Activated T-helper 2 cell treated with anti-CD3 and anti-CD28 coated beads, Interferon-gamma antibody, Interleukin-2, Interleukin-4, amounts not matched to agents 10 μg/mL and 5 μg/mL and 100 μg/mL, durations not matched to agents 14 hours and 24 hours and 36 hours (primary cell): ENCODE measurements around the gene ADGRL3. TPM values are rescaled to one million over a fixed set of nuclear protein-coding genes. Genes with fewer than 3 reads are reported as not detected.

Source experiments
- DNase-seq: peaks from one replicate; pipeline ENCODE4 v3.0.0; 2021; ENCODE audit warnings: low spot score
- H3K27ac Mint-ChIP-seq: one replicate; pipeline ENCODE4 v1.8.0; 2021; ENCODE audit warnings: mixed read lengths
- H3K27me3 Mint-ChIP-seq: one replicate; pipeline ENCODE4 v1.8.0; 2021; ENCODE audit warnings: low read depth, mixed read lengths
- H3K36me3 Mint-ChIP-seq: one replicate; pipeline ENCODE4 v1.8.0; 2021; ENCODE audit warnings: low read depth, mixed read lengths
- H3K4me1 Mint-ChIP-seq: one replicate; pipeline ENCODE4 v1.8.0; 2021; ENCODE audit warnings: low read depth, mixed read lengths
- H3K4me3 Mint-ChIP-seq: one replicate; pipeline ENCODE4 v1.8.0; 2021; ENCODE audit warnings: low read depth, mild to moderate bottlenecking, moderate library complexity, mixed read lengths
- H3K9me3 Mint-ChIP-seq: one replicate; pipeline ENCODE4 v1.8.0; 2021; ENCODE audit warnings: mixed read lengths
- intact Hi-C: fragments of 100-400 bp; cut with micrococcal nuclease; formaldehyde crosslinking; loops from one replicate; pipeline ENCODE4 v1.15.1; 2023
- total RNA-seq: library from RNA; stranded (reverse); gene quantifications from 2 replicates; pipeline ENCODE4 v1.2.3, GENCODE V29; 2022

The ADGRL3 gene
- not detected in 2 replicates for total RNA-seq

DNA sequence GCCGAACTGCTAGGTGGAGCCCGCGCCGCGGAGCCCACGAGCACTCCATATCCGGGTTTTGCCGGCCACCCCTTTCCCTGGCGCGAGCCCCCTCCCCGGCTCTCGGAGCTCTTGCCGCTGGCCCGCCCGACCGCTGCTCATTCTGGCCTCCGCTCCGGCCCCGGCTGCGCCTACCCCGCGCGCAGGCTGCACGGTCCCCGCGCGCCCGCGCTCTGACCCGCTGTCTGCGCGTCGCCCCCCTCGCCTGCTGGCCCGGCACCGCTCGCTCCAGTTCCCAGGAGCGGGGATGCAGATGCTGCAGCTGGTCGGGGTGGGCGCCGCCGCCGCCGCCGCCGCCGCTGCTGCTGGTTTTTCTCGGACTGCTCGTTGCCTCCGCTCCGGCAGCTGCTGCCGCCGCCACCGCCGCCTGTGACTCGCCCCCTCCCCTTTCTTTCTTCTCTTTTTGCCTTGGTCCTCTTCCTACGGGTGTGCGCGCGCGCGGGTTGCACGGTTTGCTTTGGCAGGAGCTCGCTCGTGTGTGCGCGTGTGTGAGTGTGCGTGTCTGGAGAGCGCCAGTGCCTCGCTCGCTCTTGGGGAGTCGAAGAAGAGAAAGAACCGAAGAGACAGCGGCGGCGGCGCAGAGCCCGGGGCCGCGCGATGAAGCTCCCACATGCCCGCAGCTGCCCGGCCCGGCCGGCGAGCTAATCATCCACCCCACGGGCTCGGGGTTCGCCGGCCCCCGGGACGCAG lies at the start of gene ADGRL3:
Gene ADGRL3 (plus strand): TSS at position 140 of the 729 bp plus-strand sequence.
- H3K27ac Mint-ChIP-seq = no peak within 1 kb of the TSS

DNA sequence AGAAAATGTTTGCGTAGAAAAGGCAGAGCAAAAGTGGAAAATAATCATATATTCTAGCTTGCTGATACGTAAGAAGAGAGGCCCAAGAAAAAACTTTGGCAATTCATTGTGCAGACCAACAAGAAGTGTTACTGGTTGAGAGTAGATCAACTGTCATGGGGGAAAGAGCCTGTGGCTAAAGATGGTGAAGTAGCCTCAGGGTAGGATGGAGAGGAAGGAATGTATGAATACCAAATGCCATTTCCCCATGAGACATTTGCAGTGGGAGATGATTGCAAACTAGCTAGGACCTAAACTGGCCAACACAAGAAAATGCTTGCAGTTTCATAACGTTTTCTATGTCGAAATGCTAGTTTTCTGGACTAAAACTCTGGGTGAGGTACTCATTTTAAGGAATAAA lies 47.7 kb upstream of the ADGRL3 start:
- DNase-seq = no peak
- H3K36me3 Mint-ChIP-seq = no peaks in the 10 kb centered on the region
- intact Hi-C loops = no loop called here
- H3K4me1 Mint-ChIP-seq = no peaks in the 10 kb centered on the region
- H3K27me3 Mint-ChIP-seq = no peaks in the 10 kb centered on the region
- H3K4me3 Mint-ChIP-seq = no peak overlapping the region
- H3K27ac Mint-ChIP-seq = no peak overlapping the region
- peaks cover 15% of the 10 kb centered on the region for H3K9me3 Mint-ChIP-seq

More for the DNA sequence above, at the start of gene ADGRL3:
- intact Hi-C loops = no loop called here
- H3K4me1 Mint-ChIP-seq = no peaks in the 10 kb centered on the region
- H3K9me3 Mint-ChIP-seq = no peaks in the 10 kb centered on the region
- no peaks in the 10 kb centered on the region for H3K36me3 Mint-ChIP-seq
- no peak within 1 kb of the TSS for H3K4me3 Mint-ChIP-seq
- peaks cover 43% of the 10 kb centered on the region for H3K27me3 Mint-ChIP-seq
- no peak for DNase-seq

DNA sequence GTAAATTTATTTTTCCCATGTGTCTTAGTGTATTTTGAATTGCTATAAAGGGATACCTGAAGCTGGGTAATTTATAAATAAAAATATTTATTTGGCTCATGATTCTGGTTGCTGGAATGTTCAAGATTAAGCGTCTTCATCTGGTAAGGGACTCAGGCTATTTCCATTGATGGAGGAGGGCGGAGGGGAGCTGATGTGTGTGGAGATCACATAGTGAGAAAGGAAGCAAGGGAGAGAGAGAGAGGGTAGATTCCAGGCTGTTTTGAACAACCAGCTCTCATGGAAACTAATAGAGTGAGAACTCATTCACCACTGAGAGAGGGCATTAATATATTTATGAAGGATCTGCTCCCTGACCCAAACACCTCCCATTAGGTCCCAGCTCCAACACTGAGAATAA lies 39.6 kb upstream of the ADGRL3 start:
- Mint-ChIP-seq H3K4me1 (no peaks in the 10 kb centered on the region), H3K4me3 (no peak overlapping the region), H3K36me3 (no peaks in the 10 kb centered on the region), H3K9me3 (peaks cover 8% of the 10 kb centered on the region), H3K27me3 (no peaks in the 10 kb centered on the region), H3K27ac (no peak overlapping the region)
- no peak for DNase-seq
- intact Hi-C loops = no loop called here

DNA sequence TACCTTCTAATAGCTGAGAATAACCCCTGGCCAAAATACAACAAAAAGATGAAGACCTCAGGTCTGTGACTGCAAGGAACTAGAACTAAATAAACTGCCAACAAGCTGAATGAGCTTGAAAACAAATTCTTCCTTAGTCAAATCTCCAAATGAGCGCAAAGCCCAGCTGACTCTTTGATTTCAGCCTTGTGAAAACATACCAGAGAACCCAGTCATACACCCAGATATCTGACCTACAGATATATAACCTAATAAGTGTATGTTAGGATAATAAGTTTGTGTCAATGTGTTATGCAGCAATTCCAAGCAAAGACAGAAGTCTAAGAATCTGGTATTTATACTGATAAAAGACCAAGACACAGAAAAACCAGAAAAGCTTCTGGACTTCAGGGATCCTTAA lies 38.0 kb upstream of the ADGRL3 start:
- DNase-seq = no peak
- H3K36me3 Mint-ChIP-seq = no peaks in the 10 kb centered on the region
- no peak overlapping the region for H3K4me3 Mint-ChIP-seq
- H3K27ac Mint-ChIP-seq = no peak overlapping the region
- no peaks in the 10 kb centered on the region for H3K27me3 Mint-ChIP-seq
- peaks cover 8% of the 10 kb centered on the region for H3K9me3 Mint-ChIP-seq
- intact Hi-C loops = no loop called here
- H3K4me1 Mint-ChIP-seq = no peaks in the 10 kb centered on the region

DNA sequence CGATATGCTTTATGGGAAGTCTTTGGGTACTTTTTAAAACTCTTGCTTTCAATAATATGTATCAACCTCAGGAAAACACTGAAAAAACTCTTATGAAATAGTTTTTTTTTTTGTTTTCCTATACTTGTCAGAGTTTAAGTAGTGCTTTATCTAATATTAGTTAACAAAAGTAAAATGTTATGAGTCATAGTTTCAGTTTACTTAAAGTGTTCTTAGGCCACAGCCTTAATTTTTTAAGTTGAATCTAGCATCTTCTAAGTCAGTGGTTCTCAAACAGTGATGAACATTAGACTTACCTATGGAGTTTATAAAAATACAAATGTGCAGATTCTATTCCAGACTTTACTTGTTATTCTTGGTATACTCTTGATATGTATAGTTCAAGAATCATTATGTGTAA lies 26.3 kb upstream of the ADGRL3 start:
- Mint-ChIP-seq H3K27me3 (no peaks in the 10 kb centered on the region), H3K4me3 (no peak overlapping the region), H3K9me3 (no peaks in the 10 kb centered on the region), H3K4me1 (no peaks in the 10 kb centered on the region), H3K36me3 (no peaks in the 10 kb centered on the region), H3K27ac (no peak overlapping the region)
- intact Hi-C loops = no loop called here
- DNase-seq = no peak

DNA sequence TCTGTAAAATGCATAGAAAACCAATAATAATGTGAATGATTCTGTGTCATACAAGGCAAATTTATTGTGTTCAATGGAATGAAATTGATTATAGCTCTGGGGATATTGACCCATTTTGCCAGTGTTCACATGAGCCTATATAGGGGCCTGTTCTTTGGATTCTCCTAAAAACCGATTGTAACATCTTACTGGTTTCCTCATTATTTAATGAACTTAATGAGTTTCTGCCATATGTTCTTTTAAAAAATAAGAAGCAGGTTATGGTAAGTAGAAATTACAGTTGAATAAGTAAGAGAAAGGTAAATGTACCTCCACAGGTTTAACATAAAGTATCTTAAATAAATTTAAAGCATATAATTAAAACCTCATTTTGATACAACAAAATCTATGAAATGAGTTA lies 24.6 kb upstream of the ADGRL3 start:
- DNase-seq = no peak
- H3K36me3 Mint-ChIP-seq = no peaks in the 10 kb centered on the region
- no peaks in the 10 kb centered on the region for H3K27me3 Mint-ChIP-seq
- no peaks in the 10 kb centered on the region for H3K9me3 Mint-ChIP-seq
- no peaks in the 10 kb centered on the region for H3K4me1 Mint-ChIP-seq
- no peak overlapping the region for H3K27ac Mint-ChIP-seq
- no peak overlapping the region for H3K4me3 Mint-ChIP-seq
- intact Hi-C loops = no loop called here

DNA sequence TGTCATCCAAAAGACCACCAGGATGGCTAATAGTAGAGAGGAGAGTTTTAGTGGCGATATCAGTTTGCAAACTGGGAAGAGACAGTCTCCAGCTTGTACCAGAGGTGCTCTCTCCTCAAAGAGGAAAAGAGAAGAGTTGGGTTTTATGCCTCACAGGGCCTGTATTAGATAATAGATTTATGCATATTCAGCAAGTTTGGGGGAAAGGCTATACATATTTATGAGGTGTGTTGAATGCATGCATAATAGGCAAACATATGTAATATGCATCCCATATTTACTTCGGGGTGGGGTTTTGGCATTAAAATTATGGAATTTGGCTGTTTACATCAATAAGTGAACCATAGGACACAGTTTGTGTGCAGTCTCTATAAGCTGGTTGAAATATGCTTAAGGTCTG lies 22.8 kb upstream of the ADGRL3 start:
- H3K27ac Mint-ChIP-seq = no peak overlapping the region
- H3K36me3 Mint-ChIP-seq = no peaks in the 10 kb centered on the region
- intact Hi-C loops = no loop called here
- H3K27me3 Mint-ChIP-seq = no peaks in the 10 kb centered on the region
- H3K4me1 Mint-ChIP-seq = no peaks in the 10 kb centered on the region
- no peaks in the 10 kb centered on the region for H3K9me3 Mint-ChIP-seq
- DNase-seq = no peak
- no peak overlapping the region for H3K4me3 Mint-ChIP-seq

DNA sequence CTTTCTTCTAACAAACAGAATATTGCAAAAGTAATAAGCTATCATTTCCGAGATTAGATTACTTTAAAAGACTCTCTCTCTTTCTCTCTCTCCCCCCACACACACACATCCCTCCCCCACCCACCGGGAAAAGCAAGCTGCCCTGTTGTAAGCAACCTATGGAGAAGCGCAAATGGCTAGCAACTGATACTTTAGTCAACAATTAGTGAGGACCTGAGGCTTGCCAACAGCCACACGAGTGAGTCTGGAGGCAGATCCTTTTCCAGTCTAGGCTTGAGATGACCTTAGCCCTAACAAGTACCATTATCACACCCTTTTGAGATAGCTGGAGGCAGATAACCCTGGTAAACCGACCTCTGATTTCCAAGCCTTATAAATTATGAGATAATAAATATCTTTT lies 19.7 kb upstream of the ADGRL3 start:
- intact Hi-C loops = no loop called here
- no peak overlapping the region for H3K4me3 Mint-ChIP-seq
- H3K36me3 Mint-ChIP-seq = no peaks in the 10 kb centered on the region
- no peaks in the 10 kb centered on the region for H3K9me3 Mint-ChIP-seq
- no peaks in the 10 kb centered on the region for H3K4me1 Mint-ChIP-seq
- no peak overlapping the region for H3K27ac Mint-ChIP-seq
- no peak for DNase-seq
- H3K27me3 Mint-ChIP-seq = no peaks in the 10 kb centered on the region

DNA sequence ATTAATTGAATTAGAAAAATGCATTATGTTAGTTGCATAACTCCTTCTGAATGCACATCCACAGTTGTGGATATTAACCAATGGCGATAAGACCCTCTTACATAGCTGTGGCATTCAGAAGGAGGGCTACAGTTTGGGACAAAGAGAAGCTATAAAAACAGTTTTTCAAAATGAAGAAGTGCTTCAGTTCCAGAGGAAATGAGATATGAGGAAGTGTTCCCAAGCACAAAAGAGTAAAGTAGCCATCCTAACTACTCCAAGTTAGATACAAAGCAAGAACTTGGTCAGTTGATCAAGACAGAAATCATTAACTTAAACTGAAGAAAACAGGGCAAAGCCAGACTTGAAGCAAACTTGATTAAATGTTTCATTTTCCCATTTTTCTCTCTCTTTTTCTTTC lies 17.2 kb upstream of the ADGRL3 start:
- H3K4me3 Mint-ChIP-seq = no peak overlapping the region
- intact Hi-C loops = no loop called here
- H3K9me3 Mint-ChIP-seq = no peaks in the 10 kb centered on the region
- no peak overlapping the region for H3K27ac Mint-ChIP-seq
- H3K4me1 Mint-ChIP-seq = no peaks in the 10 kb centered on the region
- H3K36me3 Mint-ChIP-seq = no peaks in the 10 kb centered on the region
- DNase-seq = no peak
- no peaks in the 10 kb centered on the region for H3K27me3 Mint-ChIP-seq

DNA sequence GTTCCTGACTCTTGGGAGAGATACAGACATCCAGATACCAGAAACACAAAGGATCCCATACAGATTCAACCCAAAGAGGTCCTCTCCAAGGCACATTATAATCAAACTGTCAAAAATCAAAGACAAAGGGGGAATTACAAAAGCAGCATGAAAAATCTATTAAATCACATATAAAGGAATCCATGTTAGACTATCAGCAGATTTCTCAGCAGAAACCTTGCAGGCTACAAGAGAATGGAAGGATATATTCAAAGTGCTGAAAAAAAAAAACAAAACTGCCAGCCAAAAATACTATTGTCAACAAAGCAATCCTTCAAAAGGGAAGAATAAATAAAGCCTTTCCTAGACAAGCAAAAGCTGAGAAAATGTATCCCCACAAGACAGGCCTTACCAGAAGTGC lies 14.8 kb upstream of the ADGRL3 start:
- intact Hi-C loops = no loop called here
- DNase-seq = no peak
- H3K4me3 Mint-ChIP-seq = no peak overlapping the region
- no peaks in the 10 kb centered on the region for H3K27me3 Mint-ChIP-seq
- no peaks in the 10 kb centered on the region for H3K36me3 Mint-ChIP-seq
- H3K9me3 Mint-ChIP-seq = no peaks in the 10 kb centered on the region
- H3K27ac Mint-ChIP-seq = no peak overlapping the region
- H3K4me1 Mint-ChIP-seq = no peaks in the 10 kb centered on the region

DNA sequence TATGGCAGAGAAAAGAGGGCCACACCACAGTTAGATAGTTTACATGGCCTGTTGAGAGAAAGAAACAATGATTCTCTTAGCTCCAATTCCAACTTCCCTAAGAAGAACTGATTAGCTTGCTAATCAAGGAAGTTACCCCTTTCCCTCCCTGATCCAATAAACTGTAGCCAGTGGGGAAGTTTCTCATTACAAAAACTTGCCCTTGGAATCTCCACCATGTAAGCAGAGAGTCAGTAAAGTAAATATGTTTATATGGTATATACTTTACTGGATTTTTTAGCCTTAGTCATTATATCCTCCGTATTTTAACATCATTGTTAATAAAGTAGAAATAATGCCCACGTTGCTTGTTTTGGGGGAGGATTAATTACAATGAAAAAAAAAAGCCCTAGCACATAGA lies 7.7 kb upstream of the ADGRL3 start:
- Mint-ChIP-seq H3K27ac (no peak overlapping the region), H3K36me3 (no peaks in the 10 kb centered on the region), H3K27me3 (no peaks in the 10 kb centered on the region), H3K9me3 (no peaks in the 10 kb centered on the region), H3K4me3 (no peak overlapping the region), H3K4me1 (no peaks in the 10 kb centered on the region)
- intact Hi-C loops = no loop called here
- DNase-seq = no peak

DNA sequence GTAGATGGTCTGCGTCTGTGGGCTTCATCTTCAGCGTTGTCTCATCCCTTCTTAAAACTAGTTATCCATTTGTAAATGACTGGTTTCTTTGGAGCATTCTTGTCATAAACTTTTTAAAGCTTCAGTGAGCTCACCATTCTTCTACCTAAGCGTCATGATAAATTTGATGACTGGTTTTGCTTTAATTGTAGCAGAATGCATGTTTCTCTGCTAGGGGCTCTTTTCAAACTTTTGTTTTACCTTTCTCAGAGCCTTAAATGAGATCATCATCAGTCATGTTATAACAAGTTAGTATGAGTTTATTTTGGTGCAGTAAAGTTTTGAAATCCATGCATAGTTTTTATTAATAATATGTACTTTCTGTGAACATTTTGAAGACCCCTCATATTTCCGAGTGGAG lies 6.3 kb upstream of the ADGRL3 start:
- intact Hi-C loops = no loop called here
- Mint-ChIP-seq H3K9me3 (no peaks in the 10 kb centered on the region), H3K4me1 (no peaks in the 10 kb centered on the region), H3K36me3 (no peaks in the 10 kb centered on the region), H3K27me3 (peaks cover 3% of the 10 kb centered on the region), H3K27ac (no peak overlapping the region), H3K4me3 (no peak overlapping the region)
- DNase-seq = no peak

DNA sequence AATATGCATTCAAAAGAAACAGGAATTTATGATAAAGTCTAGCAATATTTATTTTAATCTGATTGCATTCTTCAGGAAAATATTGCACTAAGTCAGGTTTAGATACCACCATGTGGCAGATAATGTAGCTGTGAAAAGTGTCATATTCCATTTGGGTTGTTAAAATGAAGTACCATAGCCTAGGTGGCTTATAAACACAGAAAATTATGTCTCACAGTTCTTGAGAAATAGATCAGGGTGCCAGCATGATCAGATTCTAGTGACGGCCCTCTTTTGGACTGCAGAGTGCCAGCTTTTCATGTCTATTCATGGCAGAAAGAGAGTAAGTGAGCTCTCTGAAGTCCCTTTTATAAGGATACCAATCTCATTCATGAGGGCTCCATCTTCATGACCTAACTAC lies 5.6 kb upstream of the ADGRL3 start:
- intact Hi-C loops = no loop called here
- peaks cover 10% of the 10 kb centered on the region for H3K27me3 Mint-ChIP-seq
- no peaks in the 10 kb centered on the region for H3K9me3 Mint-ChIP-seq
- H3K27ac Mint-ChIP-seq = no peak overlapping the region
- H3K4me1 Mint-ChIP-seq = no peaks in the 10 kb centered on the region
- no peak overlapping the region for H3K4me3 Mint-ChIP-seq
- DNase-seq = no peak
- H3K36me3 Mint-ChIP-seq = no peaks in the 10 kb centered on the region

DNA sequence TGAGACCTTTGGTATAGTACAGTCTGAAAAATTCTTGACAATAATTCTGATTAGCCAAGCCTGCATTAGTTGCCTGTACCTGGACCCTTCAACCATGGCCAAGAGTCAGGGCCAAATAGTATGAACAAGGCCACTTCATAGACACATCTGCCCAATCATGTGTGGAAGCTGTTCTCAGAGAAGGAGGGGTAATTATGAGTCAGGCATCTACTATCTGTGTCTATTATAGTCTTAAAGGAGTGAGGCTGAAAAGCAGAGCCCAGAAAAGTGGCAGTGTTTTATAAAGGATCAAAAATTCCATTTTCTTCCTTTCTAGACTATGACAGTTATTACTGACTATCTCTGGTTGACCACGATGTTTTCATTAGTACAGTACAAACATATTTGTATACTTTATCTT lies 5.0 kb upstream of the ADGRL3 start:
- intact Hi-C loops = no loop called here

More for the DNA sequence above, 5.0 kb upstream of the ADGRL3 start:
- Mint-ChIP-seq H3K4me3 (no peak overlapping the region), H3K9me3 (no peaks in the 10 kb centered on the region), H3K4me1 (no peaks in the 10 kb centered on the region), H3K27me3 (peaks cover 14% of the 10 kb centered on the region), H3K27ac (no peak overlapping the region), H3K36me3 (no peaks in the 10 kb centered on the region)
- DNase-seq = no peak
